ENCODE results near the gene GPR157.

DNA sequence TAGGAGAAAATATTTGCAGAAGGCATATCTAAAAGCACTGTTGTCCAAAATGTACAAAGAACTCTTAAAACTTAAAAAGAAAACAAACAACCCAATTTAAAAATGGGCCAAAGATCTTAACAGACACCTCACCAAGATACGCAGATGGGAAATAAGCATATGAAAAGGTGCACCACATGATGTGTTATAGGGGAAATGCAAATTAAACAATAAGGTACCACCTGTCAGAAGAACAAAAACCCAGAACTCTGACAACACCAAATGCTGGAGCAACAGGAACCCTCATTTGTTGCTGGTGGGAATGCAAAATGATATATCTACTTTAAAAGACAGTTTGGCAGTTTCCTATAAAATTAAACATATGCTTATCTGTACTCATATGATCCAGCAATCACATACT lies 77.5 kb downstream of the GPR157 start:
- TF ChIP-seq, protein P1, sequence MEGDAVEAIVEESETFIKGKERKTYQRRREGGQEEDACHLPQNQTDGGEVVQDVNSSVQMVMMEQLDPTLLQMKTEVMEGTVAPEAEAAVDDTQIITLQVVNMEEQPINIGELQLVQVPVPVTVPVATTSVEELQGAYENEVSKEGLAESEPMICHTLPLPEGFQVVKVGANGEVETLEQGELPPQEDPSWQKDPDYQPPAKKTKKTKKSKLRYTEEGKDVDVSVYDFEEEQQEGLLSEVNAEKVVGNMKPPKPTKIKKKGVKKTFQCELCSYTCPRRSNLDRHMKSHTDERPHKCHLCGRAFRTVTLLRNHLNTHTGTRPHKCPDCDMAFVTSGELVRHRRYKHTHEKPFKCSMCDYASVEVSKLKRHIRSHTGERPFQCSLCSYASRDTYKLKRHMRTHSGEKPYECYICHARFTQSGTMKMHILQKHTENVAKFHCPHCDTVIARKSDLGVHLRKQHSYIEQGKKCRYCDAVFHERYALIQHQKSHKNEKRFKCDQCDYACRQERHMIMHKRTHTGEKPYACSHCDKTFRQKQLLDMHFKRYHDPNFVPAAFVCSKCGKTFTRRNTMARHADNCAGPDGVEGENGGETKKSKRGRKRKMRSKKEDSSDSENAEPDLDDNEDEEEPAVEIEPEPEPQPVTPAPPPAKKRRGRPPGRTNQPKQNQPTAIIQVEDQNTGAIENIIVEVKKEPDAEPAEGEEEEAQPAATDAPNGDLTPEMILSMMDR (IDR thresholded peaks at IDR 0.05) = no peak
- TF ChIP-seq POLR2A (IDR thresholded peaks at IDR 0.05) = no peak

Data from Peyer's patch (tissue), 4 donors.